ENCODE measurements around the gene GULP1.

The GULP1 gene

GRCh38 chr2:188353282-188353681, 61.6 kb downstream of the GULP1 start:
- no peaks in the 10 kb centered on the region for H3K36me3 ChIP-seq (ENCODE audit: control insufficient read depth in 2 of 2, insufficient read depth in 1 of 2, low read length in 2 of 2)
- POLR2A ChIA-PET: no interaction called here
- H3K9me3 ChIP-seq (ENCODE audit: control insufficient read depth, insufficient read depth, low read depth, low read length): no peaks in the 10 kb centered on the region
- TF ChIP-seq ZNF18 (tag by site-specific recombination; IDR thresholded peaks at IDR 0.05): no peak
- no peak for TF ChIP-seq ZNF791 (tag by site-specific recombination; IDR thresholded peaks at IDR 0.05)
- TF ChIP-seq ZEB2 (tag by site-specific recombination; IDR thresholded peaks at IDR 0.05): no peak
- no peak for TF ChIP-seq ZXDB (tag by site-specific recombination; IDR thresholded peaks at IDR 0.05)
- TF ChIP-seq ZNF23 (tag by site-specific recombination; IDR thresholded peaks at IDR 0.05; ENCODE audit: borderline replicate concordance): no peak
- TF ChIP-seq ZBTB49 (tag by site-specific recombination; IDR thresholded peaks at IDR 0.05; ENCODE audit: low read depth): no peak
- no peak for TF ChIP-seq FEZF1 (tag by site-specific recombination; IDR thresholded peaks at IDR 0.05)
- TF ChIP-seq IKZF3 (tag by site-specific recombination; IDR thresholded peaks at IDR 0.05): no peak
- no peak for TF ChIP-seq ZNF48 (tag by site-specific recombination; IDR thresholded peaks at IDR 0.05)
- no peak for TF ChIP-seq SALL2 (tag by site-specific recombination; IDR thresholded peaks at IDR 0.05; ENCODE audit: borderline replicate concordance)
- no peak overlapping the region for H3K4me3 ChIP-seq (ENCODE audit: low read depth, low read length)
- H3K4me1 ChIP-seq (ENCODE audit: control insufficient read depth, insufficient read depth, low read length): no peaks in the 10 kb centered on the region
- CTCF ChIA-PET: no interaction called here
- H3K27ac ChIP-seq (ENCODE audit: extremely low read depth, low read depth, low read length): no peak overlapping the region

- Histone ChIP-seq H3K27ac (ENCODE audit: extremely low read depth, low read depth, low read length) (no peak overlapping the region), H3K36me3 (ENCODE audit: control insufficient read depth in 2 of 2, insufficient read depth in 1 of 2, low read length in 2 of 2) (no peaks in the 10 kb centered on the region), H3K4me1 (ENCODE audit: control insufficient read depth, insufficient read depth, low read length) (no peaks in the 10 kb centered on the region; the same call in 1 of the 2 replicates), H3K4me3 (ENCODE audit: low read depth, low read length) (no peak overlapping the region), H3K9me3 (ENCODE audit: control insufficient read depth, insufficient read depth, low read depth, low read length) (no peaks in the 10 kb centered on the region)
- POLR2A ChIA-PET: no interaction called here
- CTCF ChIA-PET: interaction anchor here (0.9 kb wide), 1 partner anchor 8 kb away, joined by 3 read pairs; no protein-coding TSS in a partner anchor
- no peak for TF ChIP-seq SP7 (tag by site-specific recombination; IDR thresholded peaks at IDR 0.05)
- no peak for TF ChIP-seq ZNF791 (tag by site-specific recombination; IDR thresholded peaks at IDR 0.05)
- TF ChIP-seq ZBTB17 (tag by site-specific recombination; IDR thresholded peaks at IDR 0.05): no peak
- no peak for TF ChIP-seq TCF7L2 (IDR thresholded peaks at IDR 0.05; ENCODE audit: borderline replicate concordance, low read depth, low read length)
- no peak for TF ChIP-seq ZNF24 (tag by site-specific recombination; IDR thresholded peaks at IDR 0.05)
- no peak for TF ChIP-seq GLIS2 (tag by site-specific recombination; IDR thresholded peaks at IDR 0.05)
- no peak for TF ChIP-seq ZNF16 (tag by site-specific recombination; IDR thresholded peaks at IDR 0.05; ENCODE audit: low read depth)
- no peak for TF ChIP-seq PBX3 (CRISPR knock-in tag; IDR thresholded peaks at IDR 0.05)
Observed at GRCh38 chr2:188360485-188361263, 69.0 kb downstream of the GULP1 start.

All from HEK293 (cell line).